HG02970 (cell line): Measurements from ENCODE around the gene ANKRD6.
"Not testable (repeated sequence)": the region's sequence is repeated elsewhere in the genome, so short reads cannot be mapped to it uniquely, and the experiment has no call there.

Source experiments
- ATAC-seq: cut with Tn5 transposase; IDR thresholded peaks from one replicate; pipeline ENCODE4 v1.9.1; 2021; ENCODE audit warnings: mild to moderate bottlenecking, moderate library complexity, moderate number of reproducible peaks; ENCODE audit not compliant: unreplicated experiment, low FRiP score

ANKRD6 gene

DNA sequence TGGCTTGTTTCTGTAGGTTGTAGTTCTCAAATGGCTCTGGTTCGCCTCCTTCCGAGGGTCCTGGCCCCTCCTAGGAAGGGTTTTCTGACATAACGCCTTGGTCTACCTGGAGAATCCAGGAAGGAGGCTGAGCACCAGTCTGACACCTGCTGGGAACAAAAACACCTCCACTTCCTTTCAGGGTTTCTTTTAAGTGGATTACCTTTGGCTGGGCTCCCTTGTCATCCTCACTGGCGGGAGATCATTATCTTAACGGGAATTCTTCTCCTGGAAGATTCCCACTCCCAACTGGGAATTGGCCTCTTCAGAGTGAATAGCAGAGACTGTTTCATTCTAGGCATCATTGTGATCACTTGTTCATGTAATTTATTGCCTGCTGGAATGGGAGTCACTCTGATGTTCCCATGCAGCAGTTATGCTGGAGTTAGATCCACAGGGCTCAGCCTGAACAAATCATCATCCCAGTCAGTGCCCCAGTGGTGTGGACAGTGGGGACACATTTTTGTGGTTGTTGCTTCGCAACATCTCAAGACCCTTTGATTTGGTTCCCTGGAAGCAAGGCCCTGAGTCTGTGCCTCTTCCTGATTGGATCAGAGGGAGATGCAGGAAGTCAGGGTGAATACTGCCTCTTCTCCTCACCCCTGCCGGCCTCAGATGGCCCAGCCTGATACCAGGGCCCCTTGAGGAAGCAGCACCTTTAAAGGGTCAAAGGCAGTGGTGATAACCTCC, 156.5 kb downstream of the ANKRD6 start:
- no peak for ATAC-seq

DNA sequence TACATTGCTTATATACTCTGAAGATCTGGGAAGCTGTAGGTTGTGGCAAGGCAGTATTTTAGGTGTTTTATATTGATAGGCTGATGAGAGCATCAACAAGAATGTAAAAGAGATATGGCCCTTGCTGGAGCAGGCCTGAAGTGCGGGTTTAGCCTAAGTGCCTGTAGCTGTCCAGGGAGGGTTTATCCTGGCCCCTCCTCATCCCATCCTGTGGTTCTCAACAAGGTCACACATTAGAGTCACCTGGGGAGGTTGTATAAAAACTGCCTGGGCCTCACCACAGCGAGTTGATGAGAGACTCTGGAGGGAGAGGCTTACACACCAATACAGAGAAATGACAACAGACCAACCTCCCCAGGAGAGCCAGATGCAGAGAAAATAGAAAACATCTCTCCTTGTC, 157.2 kb downstream of the ANKRD6 start:
- ATAC-seq = no peak

DNA sequence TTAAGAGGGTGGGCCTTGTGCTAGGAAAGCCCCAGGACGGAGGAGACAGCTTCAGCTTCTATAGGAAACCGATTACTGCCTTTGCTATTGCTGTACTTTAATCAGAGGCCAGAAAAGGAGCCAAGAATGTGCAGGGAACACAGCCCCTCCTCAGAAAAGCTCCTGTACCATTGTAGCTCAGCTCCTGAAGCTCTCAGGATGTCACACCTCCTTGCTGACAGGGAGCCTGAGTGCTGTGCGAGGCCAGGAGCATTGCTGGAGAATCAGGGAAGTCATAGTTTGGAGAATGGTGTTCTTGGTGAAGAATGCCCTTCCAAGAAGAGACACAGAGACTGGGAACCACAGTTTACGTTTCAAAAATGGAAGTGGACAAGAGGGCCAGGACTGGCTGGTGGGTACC, 158.8 kb downstream of the ANKRD6 start:
- ATAC-seq = no peak

DNA sequence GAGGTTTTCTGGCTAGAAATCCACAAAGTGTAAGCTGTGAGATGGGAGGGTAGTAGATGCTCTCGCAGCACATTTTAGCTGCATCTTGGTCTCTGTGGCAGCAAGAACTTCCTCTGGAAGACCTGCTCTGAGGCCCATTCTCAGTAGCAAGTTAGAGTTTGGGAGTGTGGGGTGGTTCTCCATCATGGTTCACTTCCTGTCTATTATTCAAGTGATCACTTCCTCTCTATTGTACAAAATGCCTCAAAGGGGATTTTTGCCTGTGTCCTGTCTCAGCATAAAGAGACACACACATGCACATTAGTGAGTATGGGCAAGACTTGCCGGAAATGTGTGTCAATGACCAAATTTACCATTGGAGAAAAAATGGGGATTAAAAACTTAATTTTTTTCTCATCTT, 163.1 kb downstream of the ANKRD6 start:
- no peak for ATAC-seq

DNA sequence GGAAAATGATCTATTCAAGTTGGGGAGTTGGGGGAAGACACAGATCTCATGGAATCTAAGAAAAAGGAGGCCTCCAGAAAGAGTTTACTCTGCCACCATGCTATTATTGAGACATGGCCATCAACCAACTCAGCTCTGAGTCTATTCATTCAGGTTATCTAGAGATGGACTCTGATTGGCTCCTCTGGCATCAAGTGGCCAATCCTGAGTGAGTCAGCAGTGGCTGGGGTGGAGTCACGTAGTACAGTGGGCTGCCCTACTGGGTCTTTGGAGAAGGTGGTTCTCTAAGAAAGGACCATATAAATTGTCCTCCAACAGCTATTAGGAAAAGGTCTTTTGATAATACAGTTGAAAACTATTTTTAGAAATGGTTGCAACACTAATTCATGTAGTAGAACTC, 163.5 kb downstream of the ANKRD6 start:
- no peak for ATAC-seq

DNA sequence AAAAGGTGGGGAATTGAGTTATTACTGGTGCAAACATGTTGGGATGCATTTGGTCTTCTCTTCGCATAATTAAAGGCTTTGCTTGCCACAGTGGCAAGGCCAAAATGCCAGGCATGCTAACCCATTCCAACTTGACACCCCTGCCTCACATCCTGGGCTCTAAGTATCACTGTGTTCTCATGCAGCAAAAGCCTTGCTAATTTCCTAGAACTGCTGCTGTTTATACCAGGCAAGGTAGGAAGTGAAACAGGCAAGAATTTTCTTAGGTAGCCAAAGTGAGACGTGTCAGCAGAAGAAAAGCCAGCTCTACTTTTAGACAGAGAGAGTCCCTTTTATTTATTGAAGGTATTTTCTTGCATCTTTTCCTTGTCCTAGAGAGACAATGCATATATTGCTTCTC, 164.4 kb downstream of the ANKRD6 start:
- ATAC-seq = no peak

DNA sequence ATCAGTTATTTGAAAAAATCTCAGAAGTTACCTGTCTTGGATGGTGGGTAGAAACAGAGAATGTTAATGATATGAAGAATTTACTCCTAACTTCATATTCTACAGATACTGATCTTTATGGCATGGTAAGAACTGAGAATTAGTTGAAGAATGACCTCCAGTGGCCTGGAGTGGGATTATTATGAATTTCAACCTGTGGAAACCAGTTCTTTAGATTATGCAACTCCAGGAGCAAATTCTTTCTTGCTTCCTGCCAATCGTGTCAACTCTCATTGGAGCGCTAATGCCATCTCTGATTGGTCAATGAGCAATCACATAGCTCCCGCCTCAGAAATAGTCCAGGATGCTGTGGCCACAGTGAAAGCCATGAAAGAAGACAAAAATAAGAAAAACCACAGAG, 165.0 kb downstream of the ANKRD6 start:
- ATAC-seq = no peak

DNA sequence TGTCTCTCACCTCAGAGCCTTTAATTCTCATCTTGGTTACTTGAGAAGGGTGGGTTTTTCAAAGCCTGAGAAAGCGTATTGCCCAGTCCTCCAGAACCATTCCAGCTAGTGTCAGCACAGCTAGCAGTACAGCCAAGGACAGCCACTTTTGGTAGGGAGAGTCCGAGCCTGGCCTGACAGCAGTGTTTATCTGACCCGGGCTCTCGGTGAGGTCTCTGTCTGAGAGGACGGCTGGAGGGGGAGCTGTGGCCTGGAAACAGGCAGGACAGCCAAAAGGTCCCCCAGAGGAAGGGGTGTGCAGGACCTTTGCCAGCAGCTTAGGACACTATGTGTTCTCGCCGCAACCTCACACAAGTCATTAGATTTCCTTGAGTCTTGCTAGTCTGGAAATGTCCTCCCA, 166.8 kb downstream of the ANKRD6 start:
- no peak for ATAC-seq

DNA sequence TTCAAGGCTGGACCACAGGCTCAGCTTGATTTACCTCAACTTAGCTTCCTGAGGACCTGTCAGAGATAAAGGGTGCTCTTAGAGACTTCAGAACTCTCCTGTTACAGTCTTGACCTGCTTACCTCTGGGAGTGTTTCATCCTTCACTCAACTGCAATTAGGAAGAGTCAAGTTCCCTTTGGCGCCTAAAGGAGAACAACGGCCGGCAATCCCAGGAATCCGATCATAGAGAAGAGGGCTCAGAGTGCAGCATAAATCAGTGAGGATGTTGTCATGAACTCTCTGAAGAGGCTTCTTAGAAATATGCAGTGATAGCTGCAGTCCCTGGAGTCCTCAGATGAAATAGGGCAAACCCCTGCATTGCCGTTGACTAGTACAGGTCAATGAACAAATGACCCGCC, 169.2 kb downstream of the ANKRD6 start:
- no peak for ATAC-seq

DNA sequence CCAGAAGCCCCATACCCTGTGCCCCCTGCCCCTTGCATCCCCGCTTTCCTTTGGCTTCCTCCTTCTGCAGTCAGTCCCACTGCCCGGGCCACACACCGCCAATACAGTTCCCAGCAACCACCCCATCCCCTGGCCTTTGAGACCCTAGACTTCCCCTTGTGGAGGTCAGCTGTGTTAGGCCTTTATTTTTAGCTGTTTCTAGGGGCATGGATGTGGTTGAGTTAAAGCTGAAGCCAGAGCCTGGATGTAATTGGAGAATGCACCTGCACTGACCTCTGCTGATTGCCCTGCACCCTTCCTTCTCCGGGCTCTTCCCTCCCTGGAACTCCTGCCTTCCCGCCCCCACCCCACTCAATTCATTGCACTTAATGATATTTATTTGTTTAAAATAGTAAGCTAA, 171.7 kb downstream of the ANKRD6 start:
- ATAC-seq = no peak

DNA sequence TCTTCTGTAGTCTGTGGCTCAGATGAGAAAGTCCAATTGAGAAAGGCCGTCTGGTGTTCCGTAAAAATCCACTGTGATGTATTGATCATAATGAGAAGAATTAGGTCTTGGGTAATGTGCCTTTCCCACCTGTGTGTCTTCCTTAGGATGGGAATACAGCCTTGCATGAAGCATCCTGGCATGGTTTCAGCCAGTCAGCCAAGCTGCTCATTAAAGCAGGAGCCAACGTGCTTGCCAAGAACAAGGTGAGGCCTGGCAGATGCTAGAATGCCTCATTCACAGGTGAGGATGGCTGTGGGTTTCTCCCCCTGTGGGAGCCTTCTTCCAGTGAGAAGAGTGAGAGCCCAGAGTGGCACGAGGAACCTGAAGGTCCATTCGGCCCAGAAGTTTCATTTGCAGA, 172.9 kb downstream of the ANKRD6 start:
- ATAC-seq = no peak

DNA sequence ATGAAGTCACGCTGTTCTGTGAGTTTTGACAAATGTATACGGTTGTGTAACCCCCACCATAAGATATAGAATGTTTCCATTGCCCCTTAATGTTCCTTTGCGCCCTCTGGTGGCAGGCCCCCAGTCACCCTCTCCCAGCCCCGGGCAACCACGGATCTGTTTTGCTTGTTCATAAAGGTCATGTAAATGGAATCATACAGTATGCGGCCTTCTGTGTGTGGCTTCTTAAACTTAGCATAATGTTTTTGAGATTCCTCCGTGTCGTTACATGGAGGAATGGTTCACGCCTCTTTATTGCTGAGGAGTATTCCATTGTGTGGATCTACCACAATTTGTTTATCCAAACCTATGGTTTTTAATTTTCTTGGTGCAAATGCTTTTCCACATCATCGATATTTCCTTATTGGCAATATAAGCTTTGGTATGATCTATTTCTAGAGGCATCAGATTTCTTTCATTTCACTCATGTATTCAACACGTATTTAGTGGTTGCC, 177.2 kb downstream of the ANKRD6 start:
- no peak for ATAC-seq

DNA sequence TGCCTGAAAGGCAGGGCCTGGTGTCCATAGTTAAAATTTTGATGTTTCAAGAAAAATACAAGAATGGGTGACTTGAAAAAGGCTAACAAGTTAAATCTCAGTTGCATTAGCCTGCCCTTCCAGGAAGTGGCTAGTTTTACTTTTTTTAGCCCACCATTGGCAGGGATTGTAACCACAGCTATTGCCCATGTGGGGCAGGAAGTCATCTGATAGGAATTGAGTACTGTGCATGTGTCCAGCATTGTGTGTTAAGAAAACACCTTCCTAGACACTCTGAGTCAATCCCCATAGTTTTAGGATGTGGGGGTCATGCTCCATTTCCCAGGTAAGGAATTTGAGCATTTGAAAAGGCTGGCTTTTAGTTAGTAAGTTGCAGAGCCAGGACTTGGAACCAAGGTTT, 178.7 kb downstream of the ANKRD6 start:
- ATAC-seq = no peak

DNA sequence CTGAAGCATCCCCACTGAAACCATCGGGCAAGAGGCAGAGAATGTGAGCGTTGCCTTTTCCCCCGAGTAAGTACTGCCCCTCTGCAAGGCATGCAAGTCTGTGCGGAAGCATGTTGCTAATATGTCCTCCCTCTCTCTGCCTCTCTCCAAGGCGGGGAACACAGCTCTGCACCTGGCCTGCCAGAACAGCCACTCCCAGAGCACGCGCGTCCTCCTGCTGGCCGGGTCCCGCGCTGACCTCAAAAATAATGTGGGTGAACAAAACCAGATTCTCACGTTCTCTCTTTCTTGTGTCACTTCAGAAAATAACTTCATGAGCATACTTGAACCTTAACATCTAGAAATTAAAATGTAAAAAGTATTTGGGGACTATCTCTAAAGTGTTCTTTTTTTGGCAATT, 179.2 kb downstream of the ANKRD6 start:
- ATAC-seq = no peak

DNA sequence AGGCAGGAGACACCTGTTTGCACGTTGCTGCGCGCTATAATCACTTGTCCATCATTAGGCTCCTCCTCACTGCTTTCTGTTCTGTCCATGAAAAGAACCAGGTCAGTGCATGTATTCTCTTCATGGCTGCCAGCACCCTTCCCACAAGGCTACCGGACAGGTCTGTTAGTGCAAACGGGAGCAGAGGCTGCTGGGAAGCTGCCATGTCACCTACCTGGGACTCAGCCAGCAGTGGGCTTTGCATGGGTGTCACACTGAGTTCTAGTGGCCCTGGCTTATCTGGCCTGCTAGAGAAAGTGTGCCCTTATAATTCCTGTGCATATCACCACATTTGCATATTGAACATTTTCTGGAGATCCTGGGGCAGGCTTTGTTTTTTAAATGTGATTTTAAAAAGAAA, 180.8 kb downstream of the ANKRD6 start:
- no peak for ATAC-seq

DNA sequence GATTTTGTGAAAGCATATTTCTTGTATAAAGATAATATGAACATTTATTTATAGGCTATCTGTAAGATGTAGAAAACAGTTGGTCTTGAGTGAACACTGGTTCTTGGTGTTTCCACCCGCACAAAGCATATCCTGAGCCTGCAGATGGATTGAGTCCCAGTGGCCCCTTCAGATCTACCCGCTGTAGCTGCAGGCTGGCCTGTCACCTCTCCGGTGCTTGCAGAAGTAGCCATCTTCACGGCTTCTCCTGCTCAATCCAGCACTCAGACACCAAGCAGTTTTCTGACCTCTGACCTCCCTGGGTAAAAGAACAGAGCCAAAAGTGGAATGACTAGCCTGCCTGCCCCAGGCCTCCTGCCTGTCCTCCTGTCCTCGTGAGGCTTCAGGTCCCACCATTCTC, 182.9 kb downstream of the ANKRD6 start:
- ATAC-seq = no peak

DNA sequence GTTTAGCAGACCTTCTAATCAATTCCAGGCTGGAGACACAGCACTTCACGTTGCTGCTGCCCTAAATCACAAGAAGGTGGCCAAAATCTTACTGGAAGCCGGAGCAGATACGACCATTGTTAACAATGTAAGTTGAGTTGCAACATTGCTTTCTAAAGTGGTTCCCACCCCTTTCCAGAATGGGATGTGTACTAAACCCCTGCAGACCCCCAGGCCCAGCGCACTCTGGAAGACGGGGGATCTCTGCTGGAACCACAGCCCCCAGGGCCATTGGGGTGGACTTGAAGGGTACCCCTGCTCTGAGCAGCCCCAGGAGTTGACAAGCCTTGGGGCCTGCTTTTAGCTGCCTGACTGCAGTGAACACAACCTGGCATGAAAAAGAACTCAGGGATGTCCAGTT, 183.6 kb downstream of the ANKRD6 start:
- no peak for ATAC-seq

DNA sequence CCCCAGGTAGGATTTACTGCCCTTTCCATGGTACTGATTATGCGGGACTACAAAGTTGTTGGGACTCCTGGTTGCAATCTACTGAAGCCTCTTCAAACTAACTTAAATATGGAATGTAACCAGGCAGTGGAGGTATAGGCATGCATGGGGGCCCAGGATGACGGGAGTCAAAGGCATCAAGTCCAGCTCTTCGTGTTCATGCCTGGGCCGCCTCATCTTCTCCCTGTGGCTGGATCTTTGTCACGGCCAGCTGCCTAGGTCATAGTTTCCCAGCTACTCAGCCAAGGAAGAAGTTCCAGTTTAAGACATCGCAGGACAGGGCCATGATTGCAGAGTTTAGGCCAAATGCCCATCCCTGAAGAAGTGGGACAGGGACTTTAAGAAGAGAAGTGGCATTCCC, 185.1 kb downstream of the ANKRD6 start:
- ATAC-seq = no peak

DNA sequence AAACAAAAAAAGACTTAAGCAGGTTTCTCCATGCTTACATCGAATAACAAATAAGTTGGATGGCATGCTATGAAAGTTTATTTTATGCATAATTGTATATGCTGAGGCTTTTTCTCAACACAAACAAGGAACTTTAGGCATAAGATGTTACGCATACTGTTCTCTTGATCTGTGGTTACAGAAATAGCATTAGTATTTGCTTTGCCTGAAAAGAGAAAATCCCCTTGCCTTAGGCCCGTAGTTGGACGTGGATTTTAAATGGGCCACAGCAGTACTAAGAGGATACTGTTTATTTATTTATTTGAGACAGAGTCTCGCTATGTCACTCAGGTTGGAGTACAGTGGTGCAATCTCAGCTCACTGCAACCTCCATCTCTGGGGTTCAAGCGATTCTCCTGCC, 186.6 kb downstream of the ANKRD6 start:
- no peak for ATAC-seq

DNA sequence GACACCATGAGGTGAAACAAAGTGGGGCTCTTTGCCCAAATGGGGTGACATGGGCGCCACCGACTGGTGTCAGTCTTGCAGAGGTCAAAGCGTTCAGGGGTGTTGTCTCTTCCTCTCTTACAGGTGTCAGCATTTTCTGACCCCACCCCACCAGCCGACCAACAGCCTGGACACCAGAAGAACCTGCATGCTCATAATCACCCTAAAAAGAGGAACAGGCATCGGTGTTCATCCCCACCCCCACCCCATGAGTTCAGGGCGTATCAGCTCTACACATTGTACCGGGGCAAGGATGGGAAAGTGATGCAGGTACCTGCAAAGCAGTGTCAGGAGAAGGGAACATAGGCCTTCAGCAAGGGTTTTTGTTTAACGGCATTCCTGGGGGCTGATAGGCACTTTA, 190.8 kb downstream of the ANKRD6 start:
- no peak for ATAC-seq

DNA sequence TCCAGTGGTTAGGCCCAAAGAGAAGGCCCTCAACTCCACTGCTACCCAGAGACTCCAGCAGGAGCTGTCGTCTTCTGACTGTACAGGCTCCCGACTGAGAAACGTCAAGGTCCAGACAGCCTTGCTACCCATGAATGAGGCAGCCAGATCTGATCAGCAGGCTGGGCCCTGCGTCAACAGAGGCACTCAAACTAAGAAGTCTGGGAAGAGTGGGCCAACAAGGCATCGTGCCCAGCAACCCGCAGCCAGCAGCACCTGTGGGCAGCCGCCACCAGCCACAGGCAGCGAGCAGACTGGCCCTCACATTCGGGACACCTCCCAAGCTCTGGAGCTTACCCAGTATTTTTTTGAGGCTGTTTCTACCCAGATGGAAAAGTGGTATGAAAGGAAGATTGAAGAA, 197.5 kb downstream of the ANKRD6 start:
- ATAC-seq = no peak

DNA sequence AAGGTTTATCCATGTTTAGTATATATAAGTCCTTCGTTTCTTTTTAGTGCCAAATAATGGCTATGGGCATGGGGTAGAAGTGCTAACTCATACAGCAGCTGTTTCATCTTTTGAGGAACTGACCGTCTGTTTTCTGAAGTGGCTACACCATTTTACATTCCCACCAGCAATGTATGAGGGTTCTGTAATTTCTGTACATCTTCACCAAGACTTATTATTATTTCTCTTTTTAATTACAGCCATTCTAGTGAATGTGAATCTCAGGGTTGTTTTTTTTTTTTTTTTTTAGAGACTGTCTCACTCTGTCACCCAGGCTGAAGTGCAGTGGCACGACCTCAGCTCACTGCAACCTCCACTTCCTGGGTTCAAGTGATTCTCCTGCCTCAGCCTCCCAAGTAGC, 203.5 kb downstream of the ANKRD6 start:
- not testable (repeated sequence) for ATAC-seq

DNA sequence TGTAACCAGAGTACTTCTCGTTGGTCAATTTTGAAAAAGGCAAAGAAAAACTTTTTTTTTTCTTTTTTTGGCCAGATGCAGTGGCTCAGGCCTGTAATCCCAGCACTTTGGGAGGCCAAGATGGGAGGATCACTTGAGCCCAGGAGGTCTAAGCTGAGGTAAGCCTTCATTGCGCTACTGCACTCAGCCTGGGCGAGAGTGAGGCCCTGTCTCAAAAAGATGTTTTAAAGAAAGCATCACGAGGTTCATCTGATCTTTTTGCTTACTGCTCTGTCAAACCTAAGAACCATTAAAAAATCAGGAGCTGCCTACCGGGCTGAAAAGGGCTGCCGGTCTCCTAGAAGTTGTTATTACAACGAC, 205.0 kb downstream of the ANKRD6 start:
- peak; percentile 5 for ATAC-seq
